ENCODE results near the gene SLC6A18. TPM values are rescaled to one million over a fixed set of nuclear protein-coding genes. Genes with fewer than 3 reads are reported as not detected.

SLC6A18 gene
- total and polyA plus RNA-seq, 2 of the 13 experiments (the other 11 are each of a cell fraction or from before 2014, with no cell fraction given), result not detected

- in situ Hi-C loops (cut with HindIII; ENCODE audit: extremely low pct_ligation_motif_present, low pct_unique_long_range_greater_than_20kb), result no loop called here
- no peak for TF ChIP-seq ZBTB21 (CRISPR knock-in tag; IDR thresholded peaks at IDR 0.05)
- no peak for TF ChIP-seq KAT7 (CRISPR knock-in tag; IDR thresholded peaks at IDR 0.05; ENCODE audit: borderline replicate concordance)
- no peak for TF ChIP-seq FOXM1 (CRISPR knock-in tag; IDR thresholded peaks at IDR 0.05)
- TF ChIP-seq, protein P1, sequence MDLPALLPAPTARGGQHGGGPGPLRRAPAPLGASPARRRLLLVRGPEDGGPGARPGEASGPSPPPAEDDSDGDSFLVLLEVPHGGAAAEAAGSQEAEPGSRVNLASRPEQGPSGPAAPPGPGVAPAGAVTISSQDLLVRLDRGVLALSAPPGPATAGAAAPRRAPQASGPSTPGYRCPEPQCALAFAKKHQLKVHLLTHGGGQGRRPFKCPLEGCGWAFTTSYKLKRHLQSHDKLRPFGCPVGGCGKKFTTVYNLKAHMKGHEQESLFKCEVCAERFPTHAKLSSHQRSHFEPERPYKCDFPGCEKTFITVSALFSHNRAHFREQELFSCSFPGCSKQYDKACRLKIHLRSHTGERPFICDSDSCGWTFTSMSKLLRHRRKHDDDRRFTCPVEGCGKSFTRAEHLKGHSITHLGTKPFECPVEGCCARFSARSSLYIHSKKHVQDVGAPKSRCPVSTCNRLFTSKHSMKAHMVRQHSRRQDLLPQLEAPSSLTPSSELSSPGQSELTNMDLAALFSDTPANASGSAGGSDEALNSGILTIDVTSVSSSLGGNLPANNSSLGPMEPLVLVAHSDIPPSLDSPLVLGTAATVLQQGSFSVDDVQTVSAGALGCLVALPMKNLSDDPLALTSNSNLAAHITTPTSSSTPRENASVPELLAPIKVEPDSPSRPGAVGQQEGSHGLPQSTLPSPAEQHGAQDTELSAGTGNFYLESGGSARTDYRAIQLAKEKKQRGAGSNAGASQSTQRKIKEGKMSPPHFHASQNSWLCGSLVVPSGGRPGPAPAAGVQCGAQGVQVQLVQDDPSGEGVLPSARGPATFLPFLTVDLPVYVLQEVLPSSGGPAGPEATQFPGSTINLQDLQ (CRISPR knock-in tag; IDR thresholded peaks at IDR 0.05), result no peak
- no peak for TF ChIP-seq ATF4 (CRISPR knock-in tag; IDR thresholded peaks at IDR 0.05)
- no peak for TF ChIP-seq MTA1 (CRISPR knock-in tag; IDR thresholded peaks at IDR 0.05; ENCODE audit: borderline replicate concordance)
- TF ChIP-seq LCORL (IDR thresholded peaks at IDR 0.05), result no peak
- TF ChIP-seq LCORL (CRISPR knock-in tag; IDR thresholded peaks at IDR 0.05), result no peak
- TF ChIP-seq SMAD1 (CRISPR knock-in tag; IDR thresholded peaks at IDR 0.05; ENCODE audit: borderline replicate concordance, low read depth), result no peak
- TF ChIP-seq, protein P2, sequence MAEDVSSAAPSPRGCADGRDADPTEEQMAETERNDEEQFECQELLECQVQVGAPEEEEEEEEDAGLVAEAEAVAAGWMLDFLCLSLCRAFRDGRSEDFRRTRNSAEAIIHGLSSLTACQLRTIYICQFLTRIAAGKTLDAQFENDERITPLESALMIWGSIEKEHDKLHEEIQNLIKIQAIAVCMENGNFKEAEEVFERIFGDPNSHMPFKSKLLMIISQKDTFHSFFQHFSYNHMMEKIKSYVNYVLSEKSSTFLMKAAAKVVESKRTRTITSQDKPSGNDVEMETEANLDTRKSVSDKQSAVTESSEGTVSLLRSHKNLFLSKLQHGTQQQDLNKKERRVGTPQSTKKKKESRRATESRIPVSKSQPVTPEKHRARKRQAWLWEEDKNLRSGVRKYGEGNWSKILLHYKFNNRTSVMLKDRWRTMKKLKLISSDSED (CRISPR knock-in tag; IDR thresholded peaks at IDR 0.05), result no peak
- TF ChIP-seq AGO1 (IDR thresholded peaks at IDR 0.05; ENCODE audit: low read depth, low read length, poor library complexity, severe bottlenecking), result no peak
- TF ChIP-seq ZNF644 (CRISPR knock-in tag; IDR thresholded peaks at IDR 0.05; ENCODE audit: low read depth), result no peak
- TF ChIP-seq, protein P3, sequence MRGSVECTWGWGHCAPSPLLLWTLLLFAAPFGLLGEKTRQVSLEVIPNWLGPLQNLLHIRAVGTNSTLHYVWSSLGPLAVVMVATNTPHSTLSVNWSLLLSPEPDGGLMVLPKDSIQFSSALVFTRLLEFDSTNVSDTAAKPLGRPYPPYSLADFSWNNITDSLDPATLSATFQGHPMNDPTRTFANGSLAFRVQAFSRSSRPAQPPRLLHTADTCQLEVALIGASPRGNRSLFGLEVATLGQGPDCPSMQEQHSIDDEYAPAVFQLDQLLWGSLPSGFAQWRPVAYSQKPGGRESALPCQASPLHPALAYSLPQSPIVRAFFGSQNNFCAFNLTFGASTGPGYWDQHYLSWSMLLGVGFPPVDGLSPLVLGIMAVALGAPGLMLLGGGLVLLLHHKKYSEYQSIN (CRISPR knock-in tag; IDR thresholded peaks at IDR 0.05; ENCODE audit: borderline replicate concordance), result no peak
- no peak for TF ChIP-seq ZNF3 (CRISPR knock-in tag; IDR thresholded peaks at IDR 0.05)
- TF ChIP-seq ZNF17 (CRISPR knock-in tag; IDR thresholded peaks at IDR 0.05), result no peak
- no peak for TF ChIP-seq RFX1 (IDR thresholded peaks at IDR 0.05)
- TF ChIP-seq ZNF33B (CRISPR knock-in tag; IDR thresholded peaks at IDR 0.05), result no peak
- no peak for TF ChIP-seq ZNF703 (CRISPR knock-in tag; IDR thresholded peaks at IDR 0.05; ENCODE audit: borderline replicate concordance)
- TF ChIP-seq PTBP1 (IDR thresholded peaks at IDR 0.05; ENCODE audit: low read depth, low read length, poor library complexity, severe bottlenecking), result no peak
- TF ChIP-seq ARHGAP35 (CRISPR knock-in tag; IDR thresholded peaks at IDR 0.05; ENCODE audit: borderline replicate concordance), result no peak
- POLR2A ChIA-PET, result no interaction called here
- no peaks in the 10 kb centered on the region for H3K79me2 ChIP-seq (ENCODE audit: insufficient read depth, low read length)
- intact Hi-C loops (cut with micrococcal nuclease; ENCODE audit: unreplicated experiment), result no loop called here
- DNase-seq (ENCODE audit: low spot score), result no peak
- CTCF ChIA-PET (ENCODE audit: low intra/inter-chr PET ratio, low total read pairs), result no interaction called here
- no peak overlapping the region for H3K9ac ChIP-seq (ENCODE audit: insufficient read depth, low read depth, low read length)
- H3K27ac ChIP-seq (ENCODE audit: extremely low read length, insufficient read depth, low read length), result no peak overlapping the region
- no peak for FAIRE-seq
- peaks cover 0 to 8% of the 10 kb centered on the region in 2 experiments; a peak in 2 of 5 replicates for H3K27me3 ChIP-seq (ENCODE audit: control insufficient read depth in 1 of 2, insufficient read depth in 2 of 2, low read length in 2 of 2)
- H3K4me2 ChIP-seq (ENCODE audit: low read depth, low read length), result no peak overlapping the region
- no peaks in the 10 kb centered on the region for H3K4me1 ChIP-seq (ENCODE audit: insufficient read depth, low read length)
- H3K36me3 ChIP-seq (replicated peaks in 1 of 2; ENCODE audit: control insufficient read depth in 1 of 2, insufficient read depth in 2 of 2, low read length in 2 of 2), result no peaks in the 10 kb centered on the region
- no peaks in the 10 kb centered on the region for H3K9me3 ChIP-seq (ENCODE audit: low read length)
- no peak overlapping the region for H2AFZ ChIP-seq (ENCODE audit: low read length)
- H4K20me1 ChIP-seq (ENCODE audit: insufficient read depth, low read length), result no peaks in the 10 kb centered on the region
- H3K4me3 ChIP-seq (replicated peaks in 1 of 3; ENCODE audit: insufficient read depth in 1 of 3, low read depth in 2 of 3, low read length in 3 of 3), result no peak overlapping the region
- no TSS peak for BruUV-seq (replicated peaks)
- no peak for ATAC-seq
- 68% methylated on average over 10 of the region's 16 CpGs for WGBS (ENCODE audit: low lambda C conversion rate)
These were observed 29.9 kb downstream of the SLC6A18 start for GRCh38 chr5:1255081-1255561.

Data from HepG2 (cell line).